Ectodermal cell (in vitro differentiated cells): ENCODE measurements around the gene MAEA.

Experiments used
- H3K27ac ChIP-seq: 2 replicates; pipeline ENCODE4 v1.7.0; 2013; ENCODE audit warnings: mild to moderate bottlenecking, low read depth, low read length; ENCODE audit not compliant: insufficient read depth, poor library complexity, severe bottlenecking
- H3K27me3 ChIP-seq: 2 replicates; pipeline ENCODE4 v1.7.0; 2013; ENCODE audit warnings: mild to moderate bottlenecking, low read length; ENCODE audit not compliant: insufficient read depth, control insufficient read depth, poor library complexity, severe bottlenecking
- H3K36me3 ChIP-seq: one replicate; pipeline ENCODE4 v1.7.0; 2013; ENCODE audit warnings: low read length; ENCODE audit not compliant: control insufficient read depth, insufficient read depth
- H3K4me1 ChIP-seq: one replicate; pipeline ENCODE4 v1.7.0; 2013; ENCODE audit warnings: low read length; ENCODE audit not compliant: control insufficient read depth, insufficient read depth
- H3K4me3 ChIP-seq: 2 replicates; pipeline ENCODE4 v1.7.0; 2013; ENCODE audit warnings: low read depth, low read length, control low read depth; ENCODE audit not compliant: insufficient read depth
- H3K9me3 ChIP-seq: 2 replicates; pipeline ENCODE4 v1.7.0; 2013; ENCODE audit warnings: mild to moderate bottlenecking, low read length, moderate library complexity; ENCODE audit not compliant: control insufficient read depth
- WGBS, 2 experiments: methylation state at CpG; one replicate each; pipeline ENCODE4 v1.1.7; 2013; ENCODE audit warnings: missing lambda C conversion rate in 2 of 2; 5-methylcytosine and 5-hydroxymethylcytosine counted together

Gene MAEA

DNA sequence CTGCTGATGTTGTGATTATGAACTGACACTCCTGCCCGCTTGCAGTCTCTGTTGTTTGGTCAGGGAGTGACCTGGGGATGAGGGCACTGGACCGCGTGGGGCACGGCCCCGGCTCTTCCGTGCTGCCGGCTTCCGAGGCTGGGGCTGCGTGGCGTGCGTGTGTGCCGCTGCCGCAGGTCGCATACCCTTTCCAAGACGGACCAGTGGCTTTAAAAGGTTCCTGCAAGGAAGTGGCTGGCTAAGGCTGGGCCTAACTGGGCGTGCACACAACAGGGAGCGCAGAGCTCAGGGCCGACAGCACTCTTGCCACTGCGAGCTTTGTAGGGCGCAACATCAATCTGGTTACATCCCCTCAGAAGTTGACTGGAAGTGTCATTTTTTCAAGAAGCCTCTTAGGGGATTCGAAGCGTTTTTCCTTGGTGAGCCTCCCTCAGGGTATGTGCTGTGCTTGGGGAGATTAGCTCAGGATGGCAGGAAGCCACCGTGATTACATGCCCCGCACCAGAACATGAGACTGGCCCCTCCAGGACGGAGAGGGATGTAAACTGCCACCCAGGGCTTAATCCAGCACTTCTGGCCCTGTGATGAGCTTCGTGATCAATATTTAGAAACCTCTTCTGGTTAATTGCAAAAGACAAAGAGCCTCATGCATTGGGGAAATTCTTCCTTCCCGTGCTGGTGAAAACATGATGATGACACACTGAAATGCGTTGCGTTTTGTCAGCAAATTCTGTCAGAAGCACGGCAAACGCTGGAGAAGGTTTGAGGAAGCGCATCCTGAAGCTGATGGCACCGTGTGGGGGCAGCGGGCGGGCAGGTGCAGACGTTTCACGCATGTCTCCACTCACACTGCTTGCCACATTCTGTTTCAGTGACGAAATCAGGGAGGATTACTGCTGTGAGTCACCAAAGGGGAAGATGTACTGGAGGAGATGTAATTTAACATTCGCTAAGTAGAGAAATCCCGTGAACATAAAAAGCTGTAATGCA, 11.1 kb downstream of the MAEA start:
- Histone ChIP-seq H3K27ac (no peak overlapping the region), H3K4me3 (no peak overlapping the region), H3K36me3 (no peaks in the 10 kb centered on the region), H3K27me3 (no peaks in the 10 kb centered on the region), H3K4me1 (no peaks in the 10 kb centered on the region), H3K9me3 (no peaks in the 10 kb centered on the region)
- WGBS, 2 experiments = 91% methylated on average over 40 of the region's 40 CpGs

DNA sequence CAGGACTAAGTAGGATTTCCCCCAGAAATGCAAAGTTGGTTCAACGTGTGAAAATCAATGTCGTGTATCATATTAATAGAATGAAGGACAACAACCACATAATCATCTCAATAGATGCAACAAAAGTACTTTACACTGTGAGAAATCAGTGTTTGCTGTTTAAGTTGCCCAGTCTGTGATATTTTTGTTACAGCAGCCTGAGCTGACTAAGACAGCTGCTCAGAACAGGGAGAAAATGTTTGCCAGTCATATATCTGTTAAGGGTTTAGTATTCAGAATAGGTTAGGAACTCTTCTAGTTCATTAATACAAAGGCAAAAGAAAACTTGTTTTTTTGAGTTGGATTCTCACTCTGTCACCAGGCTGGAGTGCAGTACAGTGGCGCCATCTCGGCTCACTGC, 12.5 kb downstream of the MAEA start:
- no peaks in the 10 kb centered on the region for H3K27me3 ChIP-seq
- WGBS, 2 experiments = 79 to 82% methylated on average over 2 of the region's 4 CpGs
- H3K27ac ChIP-seq = no peak overlapping the region
- H3K9me3 ChIP-seq = no peaks in the 10 kb centered on the region
- H3K4me3 ChIP-seq = no peak overlapping the region
- H3K36me3 ChIP-seq = no peaks in the 10 kb centered on the region
- no peaks in the 10 kb centered on the region for H3K4me1 ChIP-seq

DNA sequence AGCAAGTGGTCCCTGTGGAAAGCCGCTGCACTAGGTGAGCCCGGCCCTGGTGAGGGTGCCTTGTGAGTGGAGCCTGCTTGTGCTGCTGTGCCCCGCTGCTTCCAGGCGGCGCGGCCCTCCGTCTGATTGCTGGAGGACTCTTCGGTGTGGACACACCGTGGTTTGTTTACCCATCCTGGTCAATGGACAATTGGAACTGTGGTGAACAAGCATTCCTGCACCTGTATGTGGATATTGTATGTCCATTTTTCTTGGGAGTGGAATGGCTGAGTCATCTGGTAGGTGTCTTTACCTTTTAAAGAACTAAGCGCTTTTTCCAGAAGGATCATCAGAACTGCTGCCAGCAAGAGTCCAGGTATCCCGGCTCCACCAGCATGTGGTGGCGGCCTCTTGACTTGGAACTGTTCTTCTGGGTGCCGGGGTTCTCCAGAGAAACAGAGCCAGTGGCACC, 15.6 kb downstream of the MAEA start:
- no peaks in the 10 kb centered on the region for H3K9me3 ChIP-seq
- H3K36me3 ChIP-seq = no peaks in the 10 kb centered on the region
- no peak overlapping the region for H3K27ac ChIP-seq
- no peaks in the 10 kb centered on the region for H3K27me3 ChIP-seq
- peaks cover 5% of the 10 kb centered on the region for H3K4me1 ChIP-seq
- H3K4me3 ChIP-seq = no peak overlapping the region
- WGBS, 2 experiments = 88 to 90% methylated on average over 13 of the region's 13 CpGs

DNA sequence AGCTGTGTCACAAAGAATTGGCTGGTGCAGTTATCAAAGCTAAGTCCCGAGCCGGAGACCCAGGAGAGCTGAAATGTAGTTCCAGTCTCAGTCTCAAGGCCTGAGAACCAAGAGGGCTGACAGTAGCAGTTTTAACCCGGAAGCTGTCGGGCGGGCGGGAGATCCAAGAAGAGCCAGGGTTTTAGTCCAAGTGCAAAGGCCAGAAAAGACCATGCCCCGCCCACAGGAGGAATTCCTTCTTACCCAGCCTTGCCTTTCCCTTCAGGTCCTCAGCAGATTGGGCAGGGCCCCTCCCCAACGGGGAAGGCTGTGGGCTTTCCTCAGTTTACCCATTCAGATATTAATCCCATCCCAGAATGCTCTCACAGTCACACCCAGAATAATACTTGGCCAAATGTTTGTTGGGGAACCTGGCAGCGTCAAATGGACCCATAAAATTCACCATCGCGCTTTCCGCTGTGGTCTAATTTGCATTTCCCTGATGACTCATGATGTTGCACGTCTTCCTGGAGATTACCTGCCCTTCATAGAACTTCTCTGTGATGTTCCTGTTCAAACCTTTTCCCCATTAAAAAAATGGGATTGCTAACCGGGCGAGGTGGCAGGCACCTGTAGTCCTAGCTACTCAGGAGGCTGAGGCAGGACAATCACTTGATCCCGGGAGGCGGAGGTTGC, 16.2 kb downstream of the MAEA start:
- Histone ChIP-seq H3K9me3 (no peaks in the 10 kb centered on the region), H3K27me3 (no peaks in the 10 kb centered on the region), H3K4me3 (no peak overlapping the region), H3K36me3 (no peaks in the 10 kb centered on the region), H3K27ac (no peak overlapping the region), H3K4me1 (peaks cover 5% of the 10 kb centered on the region)
- 87 to 89% methylated on average over 17 of the region's 17 CpGs for WGBS, 2 experiments

DNA sequence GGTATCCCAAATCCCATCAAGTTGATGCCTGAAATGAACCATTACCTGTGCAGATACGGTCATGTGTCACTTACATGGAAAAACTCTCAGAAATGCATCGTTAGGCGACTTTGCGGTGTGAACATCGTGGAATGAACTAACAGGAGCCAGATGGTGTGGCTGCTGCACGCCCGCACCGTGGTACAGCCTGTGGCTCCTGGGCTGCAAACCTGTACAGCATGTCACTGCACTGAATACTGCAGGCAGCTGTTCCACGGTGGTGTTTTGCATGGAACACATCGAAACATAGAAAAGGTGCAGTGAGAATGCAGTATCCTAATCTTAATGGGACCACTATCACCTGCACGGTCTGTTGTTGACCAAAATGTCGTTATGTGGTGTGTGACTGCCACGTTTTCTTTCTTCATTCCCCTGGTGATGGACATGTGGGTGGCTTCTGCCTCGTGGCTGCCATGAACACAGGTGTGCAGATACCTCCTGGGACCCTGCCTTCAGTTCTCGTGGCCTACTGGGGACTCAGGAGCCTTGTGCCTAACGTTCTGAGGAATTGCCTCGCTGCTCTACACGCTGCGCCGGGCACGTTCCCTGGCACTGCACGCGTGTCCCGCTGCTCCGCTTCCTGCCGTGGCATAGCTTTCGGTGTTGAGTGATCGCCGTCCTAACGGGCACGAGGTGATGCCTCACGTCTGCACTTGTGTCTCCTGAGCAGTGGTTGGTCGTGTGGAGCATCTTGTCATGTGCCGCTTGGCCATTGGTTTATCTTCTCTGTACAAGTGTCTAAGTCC, 18.5 kb downstream of the MAEA start:
- WGBS, 2 experiments = 97% methylated on average over 34 of the region's 34 CpGs
- peaks cover 5% of the 10 kb centered on the region for H3K4me1 ChIP-seq
- H3K27me3 ChIP-seq = no peaks in the 10 kb centered on the region
- peaks cover 7% of the 10 kb centered on the region for H3K36me3 ChIP-seq
- no peak overlapping the region for H3K27ac ChIP-seq
- H3K4me3 ChIP-seq = no peak overlapping the region
- H3K9me3 ChIP-seq = no peaks in the 10 kb centered on the region

DNA sequence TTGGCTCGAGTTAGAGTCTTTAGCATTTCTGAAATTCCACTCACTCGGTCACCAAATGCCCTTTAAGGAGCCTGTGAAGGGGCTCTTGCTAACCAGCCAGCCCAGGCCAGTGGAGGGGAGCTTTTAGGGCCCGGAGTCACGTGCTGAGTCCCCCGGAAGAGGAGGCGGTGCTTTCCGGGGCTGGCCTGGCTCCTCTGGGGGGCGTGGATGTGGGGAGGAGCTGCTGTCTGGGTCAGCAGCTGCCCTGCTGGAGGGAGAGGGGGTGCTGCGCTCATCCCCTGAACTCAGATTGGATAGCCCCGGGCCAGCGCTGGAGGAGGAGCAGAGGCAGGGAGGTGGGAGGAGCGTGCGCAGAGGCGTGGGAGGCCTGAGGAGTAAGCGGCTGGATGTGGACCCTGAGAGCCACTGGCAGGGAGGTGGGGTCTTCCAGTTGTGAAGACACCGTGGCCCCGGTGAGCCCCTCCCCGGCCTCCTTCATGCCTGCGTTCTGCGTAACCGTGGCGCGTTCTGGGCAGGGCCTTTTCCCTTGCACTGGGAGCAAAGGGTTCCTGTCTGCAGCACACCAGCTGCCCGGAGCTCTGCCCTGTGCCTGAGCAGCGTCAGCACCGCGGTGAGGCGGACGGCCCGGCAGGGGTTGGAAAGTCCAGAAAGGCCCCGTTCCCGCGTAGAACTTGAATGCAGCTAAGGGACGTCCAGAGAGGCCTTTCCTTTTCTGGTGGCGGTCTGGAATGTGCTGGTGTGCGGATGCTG, 19.7 kb downstream of the MAEA start:
- H3K4me1 ChIP-seq = peaks cover 5% of the 10 kb centered on the region
- peak overlapping the region; percentile 35 for H3K4me3 ChIP-seq
- H3K27ac ChIP-seq = peak overlapping the region; percentile 92
- H3K9me3 ChIP-seq = no peaks in the 10 kb centered on the region
- H3K36me3 ChIP-seq = peaks cover 15% of the 10 kb centered on the region
- 12 to 13% methylated on average over 36 of the region's 36 CpGs for WGBS, 2 experiments
- H3K27me3 ChIP-seq = no peaks in the 10 kb centered on the region

DNA sequence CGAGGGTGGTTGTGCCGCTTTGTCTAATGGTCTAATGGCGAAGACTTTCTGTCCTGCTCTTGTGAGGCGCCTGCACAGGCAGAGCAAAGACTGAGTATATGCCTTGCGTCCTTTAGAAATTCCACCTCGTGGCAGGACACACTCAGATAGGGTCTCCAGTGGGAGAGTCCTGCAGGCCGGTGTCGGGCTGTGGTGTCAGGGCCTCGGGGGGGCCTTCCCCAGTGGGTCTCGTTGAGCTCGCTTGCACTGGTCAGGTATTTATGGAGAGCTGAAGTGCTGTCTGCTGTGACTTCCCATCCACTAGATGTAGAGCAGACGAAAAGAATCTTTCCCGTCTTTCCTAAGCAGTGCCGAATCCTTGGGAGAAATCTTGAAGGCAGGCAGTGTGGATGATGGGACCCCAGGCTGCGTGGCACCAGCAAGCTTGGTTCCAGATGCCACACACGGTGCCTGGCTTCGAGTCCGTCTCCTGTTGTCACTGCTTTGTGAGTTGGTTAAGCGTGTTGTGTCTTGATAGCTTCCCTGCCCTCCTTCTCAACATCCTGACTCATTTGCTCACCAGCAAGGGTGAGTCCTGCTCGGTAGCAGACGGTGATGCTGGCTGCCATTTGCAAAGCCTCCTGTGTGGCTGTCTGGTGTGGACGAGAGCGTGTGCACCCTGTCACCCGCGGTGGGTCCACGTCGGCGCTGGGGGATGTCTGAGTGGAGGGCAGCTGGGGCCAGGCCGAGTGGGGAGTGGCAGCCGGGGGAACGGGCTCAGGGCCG, 20.5 kb downstream of the MAEA start:
- Histone ChIP-seq H3K4me1 (peaks cover 5% of the 10 kb centered on the region), H3K27me3 (no peaks in the 10 kb centered on the region), H3K9me3 (no peaks in the 10 kb centered on the region), H3K27ac (peak overlapping the region; percentile 37), H3K36me3 (peaks cover 22% of the 10 kb centered on the region), H3K4me3 (peak overlapping the region; percentile 35)
- 92 to 93% methylated on average over 32 of the region's 32 CpGs for WGBS, 2 experiments

DNA sequence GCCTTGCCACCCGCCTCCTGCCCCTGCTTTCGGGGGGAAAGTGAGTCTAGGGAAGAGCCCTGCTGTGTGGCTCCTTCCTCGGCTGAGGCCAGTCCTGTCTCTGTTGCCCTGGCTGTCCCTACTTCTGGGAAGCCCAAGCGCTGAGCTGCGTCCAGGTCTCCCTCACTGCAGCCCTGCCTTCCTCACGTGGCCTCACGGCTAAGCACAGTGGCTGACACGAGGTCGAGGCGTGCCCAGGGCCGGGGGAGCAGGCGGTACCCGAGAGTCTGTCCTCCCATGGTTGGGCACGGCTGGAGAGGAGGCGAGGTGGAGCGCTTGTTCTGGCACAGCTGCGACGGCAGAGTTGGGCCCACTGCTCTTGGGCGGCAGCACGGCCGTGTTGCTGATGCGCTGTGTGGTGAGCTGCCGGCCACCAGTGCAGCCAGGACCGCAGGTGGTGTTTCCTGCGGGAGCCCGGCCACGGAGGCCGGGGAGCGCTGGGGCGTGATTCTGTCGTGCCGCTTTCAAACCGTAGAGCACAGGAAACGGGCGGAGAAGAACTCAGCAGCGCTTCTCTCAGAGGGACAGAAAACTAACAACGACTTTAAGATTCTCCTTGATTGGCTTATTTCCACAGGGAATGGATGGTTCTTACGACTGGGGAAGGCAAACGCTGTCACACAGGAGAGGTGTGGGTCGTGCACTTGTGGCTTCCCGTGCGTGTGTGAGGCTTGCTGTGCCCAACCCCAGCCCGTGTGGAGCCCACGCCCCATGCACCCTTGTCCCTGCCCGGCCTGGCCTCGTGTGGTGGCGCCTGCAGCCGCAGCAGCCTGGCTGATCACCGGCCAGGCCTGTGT, 21.3 kb downstream of the MAEA start:
- 96% methylated on average over 49 of the region's 49 CpGs for WGBS, 2 experiments

More for the DNA sequence above, 21.3 kb downstream of the MAEA start:
- peaks cover 5% of the 10 kb centered on the region for H3K4me1 ChIP-seq
- no peak overlapping the region for H3K27ac ChIP-seq
- peaks cover 25% of the 10 kb centered on the region for H3K36me3 ChIP-seq
- no peaks in the 10 kb centered on the region for H3K27me3 ChIP-seq
- H3K9me3 ChIP-seq = no peaks in the 10 kb centered on the region
- no peak overlapping the region for H3K4me3 ChIP-seq
